Mesothelial cell of epicardium (in vitro differentiated cells): Measurements from ENCODE around the gene GNAO1. TPM values are rescaled to one million over a fixed set of nuclear protein-coding genes. Genes with fewer than 3 reads are reported as not detected.
"Not testable (repeated sequence)": the region's sequence is repeated elsewhere in the genome, so short reads cannot be mapped to it uniquely, and the experiment has no call there.

Source experiments
- DNase-seq, 2 experiments: peaks; one replicate each; pipeline ENCODE4 v3.0.0; 2021; ENCODE audit warnings: low spot score in 2 of 2; ENCODE audit not compliant: unreplicated experiment in 2 of 2
- H3K27ac Mint-ChIP-seq: 2 replicates; pipeline ENCODE4 v1.8.0; 2021; ENCODE audit warnings: mixed read lengths
- H3K27me3 Mint-ChIP-seq: 2 replicates; pipeline ENCODE4 v1.8.0; 2021; ENCODE audit warnings: low read depth, mixed read lengths
- H3K36me3 Mint-ChIP-seq: 2 replicates; pipeline ENCODE4 v1.8.0; 2021; ENCODE audit warnings: mixed read lengths
- H3K4me1 Mint-ChIP-seq: 2 replicates; pipeline ENCODE4 v1.8.0; 2021; ENCODE audit warnings: mixed read lengths
- H3K4me3 Mint-ChIP-seq: 2 replicates; pipeline ENCODE4 v1.8.0; 2021; ENCODE audit warnings: mild to moderate bottlenecking, moderate library complexity, mixed read lengths
- H3K9me3 Mint-ChIP-seq: 2 replicates; pipeline ENCODE4 v1.8.0; 2021; ENCODE audit warnings: mixed read lengths
- total RNA-seq: library from RNA; stranded (reverse); gene quantifications from 3 replicates; pipeline ENCODE4 v1.2.1, GENCODE V29; 2021
- TF ChIP-seq, protein P1 (sequence below): fragments of 200-600 bp; sonication (generic); IDR thresholded peaks from one replicate; pipeline ENCODE4 v1.5.0; 2021; ENCODE audit warnings: antibody characterized with exemption; ENCODE audit not compliant: unreplicated experiment

GNAO1 gene
- total RNA-seq, 1 donor from 2014 or later: 3.3 TPM

DNA sequence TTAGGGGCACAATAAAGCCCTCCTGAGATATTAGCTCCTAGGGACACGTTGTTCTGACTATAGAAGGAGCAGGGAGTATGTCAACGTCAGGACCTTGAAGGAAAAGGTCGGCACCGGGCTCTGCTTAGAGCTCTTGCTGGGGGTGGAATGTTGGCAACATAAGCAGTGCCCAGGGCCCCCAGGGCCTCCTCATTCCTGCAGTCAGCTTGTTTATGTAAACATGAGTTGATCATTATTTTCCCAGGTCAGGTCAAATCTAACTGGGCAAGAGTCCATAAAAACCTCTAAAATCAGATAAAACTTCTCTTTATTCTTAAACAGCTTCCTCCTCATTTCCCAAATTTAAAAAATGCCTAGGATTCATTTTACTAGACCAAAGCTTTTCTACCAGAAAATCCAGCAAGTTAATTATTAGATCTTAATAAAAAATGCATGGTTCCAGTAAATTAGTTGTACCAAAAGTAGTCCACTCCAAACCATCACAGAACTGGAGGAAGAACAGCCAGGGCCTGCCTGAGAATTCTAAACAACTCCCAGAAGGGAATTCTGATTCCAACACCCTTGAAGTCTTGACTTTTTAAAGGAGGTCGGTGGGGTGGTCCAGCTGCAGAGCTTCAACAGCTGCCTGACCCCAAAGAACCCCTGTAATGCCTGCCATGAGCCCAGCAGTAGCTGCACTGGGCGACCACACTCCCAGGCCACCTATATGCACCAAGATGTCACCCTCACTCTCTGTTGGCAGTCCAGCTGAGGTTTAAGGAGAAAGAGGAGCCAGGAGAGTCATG, 179.8 kb downstream of the GNAO1 start:
- H3K9me3 Mint-ChIP-seq: no peaks in the 10 kb centered on the region
- no peak for DNase-seq
- TF ChIP-seq, protein P1, sequence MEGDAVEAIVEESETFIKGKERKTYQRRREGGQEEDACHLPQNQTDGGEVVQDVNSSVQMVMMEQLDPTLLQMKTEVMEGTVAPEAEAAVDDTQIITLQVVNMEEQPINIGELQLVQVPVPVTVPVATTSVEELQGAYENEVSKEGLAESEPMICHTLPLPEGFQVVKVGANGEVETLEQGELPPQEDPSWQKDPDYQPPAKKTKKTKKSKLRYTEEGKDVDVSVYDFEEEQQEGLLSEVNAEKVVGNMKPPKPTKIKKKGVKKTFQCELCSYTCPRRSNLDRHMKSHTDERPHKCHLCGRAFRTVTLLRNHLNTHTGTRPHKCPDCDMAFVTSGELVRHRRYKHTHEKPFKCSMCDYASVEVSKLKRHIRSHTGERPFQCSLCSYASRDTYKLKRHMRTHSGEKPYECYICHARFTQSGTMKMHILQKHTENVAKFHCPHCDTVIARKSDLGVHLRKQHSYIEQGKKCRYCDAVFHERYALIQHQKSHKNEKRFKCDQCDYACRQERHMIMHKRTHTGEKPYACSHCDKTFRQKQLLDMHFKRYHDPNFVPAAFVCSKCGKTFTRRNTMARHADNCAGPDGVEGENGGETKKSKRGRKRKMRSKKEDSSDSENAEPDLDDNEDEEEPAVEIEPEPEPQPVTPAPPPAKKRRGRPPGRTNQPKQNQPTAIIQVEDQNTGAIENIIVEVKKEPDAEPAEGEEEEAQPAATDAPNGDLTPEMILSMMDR: no peak
- H3K4me3 Mint-ChIP-seq: no peak overlapping the region
- no peaks in the 10 kb centered on the region for H3K27me3 Mint-ChIP-seq
- H3K36me3 Mint-ChIP-seq: peaks cover 31% of the 10 kb centered on the region
- H3K4me1 Mint-ChIP-seq: peaks cover 18% of the 10 kb centered on the region
- peak overlapping the region; percentile 77 for H3K27ac Mint-ChIP-seq

DNA sequence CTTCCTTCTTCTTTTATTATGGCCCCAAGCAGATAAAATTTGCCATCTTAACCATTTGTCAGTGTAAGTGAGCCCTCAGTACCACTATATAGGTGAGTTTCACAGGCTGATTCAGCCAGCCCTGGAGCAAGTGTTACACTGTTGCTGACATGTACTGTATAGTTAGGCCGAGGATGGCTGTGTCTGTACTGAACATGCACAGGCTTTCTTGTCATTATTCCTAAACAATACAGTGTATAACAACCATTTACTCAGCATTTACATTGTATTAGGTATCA, 180.3 kb downstream of the GNAO1 start:
- Mint-ChIP-seq H3K4me1 (peaks cover 18% of the 10 kb centered on the region), H3K27ac (peak overlapping the region; percentile 77), H3K9me3 (no peaks in the 10 kb centered on the region), H3K27me3 (no peaks in the 10 kb centered on the region), H3K4me3 (no peak overlapping the region), H3K36me3 (peaks cover 31% of the 10 kb centered on the region)
- TF ChIP-seq, protein P1: no peak
- no peak for DNase-seq

DNA sequence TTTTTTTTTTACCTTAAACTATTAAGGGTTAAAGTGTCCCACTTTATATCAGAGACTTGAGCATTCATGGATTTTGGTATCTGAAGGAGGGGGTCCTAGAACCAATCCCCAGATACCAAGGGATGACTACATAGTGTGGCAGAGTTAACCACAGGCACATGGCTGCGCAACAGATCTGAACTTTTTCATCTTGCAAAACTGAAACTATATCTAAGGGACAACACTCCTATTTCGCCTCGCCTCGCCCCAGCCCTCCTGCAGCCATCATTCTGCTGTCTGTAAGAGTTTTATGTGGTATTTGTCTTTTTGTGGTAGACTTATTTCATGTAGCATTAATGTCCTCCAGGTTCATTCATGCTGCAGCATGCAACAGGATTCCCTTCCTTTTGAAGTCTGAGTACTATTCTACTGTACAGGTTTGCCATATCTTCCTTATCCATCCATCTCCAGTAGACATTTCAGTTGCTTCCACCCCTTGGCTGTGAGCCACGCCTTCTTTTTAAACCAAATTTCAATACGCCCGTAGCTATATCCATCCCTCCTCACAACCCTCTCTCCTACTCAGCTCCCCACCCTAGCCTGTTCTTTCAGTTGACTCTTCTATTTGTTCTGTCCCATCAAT, 180.8 kb downstream of the GNAO1 start:
- H3K4me1 Mint-ChIP-seq: peaks cover 18% of the 10 kb centered on the region
- H3K27ac Mint-ChIP-seq: no peak overlapping the region
- H3K36me3 Mint-ChIP-seq: peaks cover 29% of the 10 kb centered on the region
- H3K4me3 Mint-ChIP-seq: no peak overlapping the region
- no peaks in the 10 kb centered on the region for H3K9me3 Mint-ChIP-seq
- DNase-seq: no peak
- no peaks in the 10 kb centered on the region for H3K27me3 Mint-ChIP-seq
- TF ChIP-seq, protein P1: no peak

DNA sequence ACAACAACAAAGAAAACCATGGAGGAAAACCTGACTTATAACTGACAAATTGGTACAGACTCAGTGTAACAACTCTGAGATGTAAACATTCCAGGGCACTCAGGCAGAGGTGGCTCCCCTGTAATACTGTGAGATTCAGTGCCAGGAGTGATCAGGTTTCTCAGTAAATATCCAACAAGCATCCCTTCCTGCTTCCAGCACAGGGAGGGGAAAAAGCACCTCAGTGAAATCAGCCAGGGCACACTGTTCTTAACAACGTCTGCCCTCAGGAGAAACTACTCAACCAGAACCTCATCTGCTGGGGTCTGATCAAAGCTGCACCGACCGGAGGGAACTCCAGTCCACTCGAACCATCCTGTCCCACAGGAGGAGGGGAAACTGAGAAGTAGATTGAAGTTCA, 181.7 kb downstream of the GNAO1 start:
- Mint-ChIP-seq H3K27me3 (no peaks in the 10 kb centered on the region), H3K4me1 (peaks cover 18% of the 10 kb centered on the region), H3K36me3 (peaks cover 31% of the 10 kb centered on the region), H3K27ac (no peak overlapping the region), H3K9me3 (peaks cover 9% of the 10 kb centered on the region), H3K4me3 (no peak overlapping the region)
- TF ChIP-seq, protein P1: no peak
- no peak for DNase-seq

DNA sequence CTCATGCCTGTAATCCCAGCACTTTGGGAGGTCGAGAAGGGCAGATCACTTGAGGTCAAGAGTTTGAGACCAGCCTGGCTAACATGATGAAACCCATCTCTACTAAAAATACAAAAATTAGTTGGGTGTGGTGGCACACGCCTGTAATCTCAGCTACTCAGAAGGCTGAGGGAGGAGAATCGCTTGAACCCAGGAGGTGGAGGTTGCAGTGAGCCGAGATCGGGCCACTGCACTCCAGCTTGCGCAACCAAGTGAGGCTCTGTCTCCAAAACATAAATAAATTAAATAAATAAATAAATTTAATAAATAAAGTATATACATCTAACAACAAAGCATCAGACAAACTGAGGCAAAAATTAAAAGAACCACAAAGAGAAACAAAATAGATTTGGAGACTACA, 184.5 kb downstream of the GNAO1 start:
- not testable (repeated sequence) for H3K27me3 Mint-ChIP-seq, H3K4me3 Mint-ChIP-seq, DNase-seq, H3K27ac Mint-ChIP-seq
- Mint-ChIP-seq H3K9me3 (peaks cover 31% of the 10 kb centered on the region), H3K4me1 (peaks cover 14% of the 10 kb centered on the region), H3K36me3 (peaks cover 51% of the 10 kb centered on the region)

DNA sequence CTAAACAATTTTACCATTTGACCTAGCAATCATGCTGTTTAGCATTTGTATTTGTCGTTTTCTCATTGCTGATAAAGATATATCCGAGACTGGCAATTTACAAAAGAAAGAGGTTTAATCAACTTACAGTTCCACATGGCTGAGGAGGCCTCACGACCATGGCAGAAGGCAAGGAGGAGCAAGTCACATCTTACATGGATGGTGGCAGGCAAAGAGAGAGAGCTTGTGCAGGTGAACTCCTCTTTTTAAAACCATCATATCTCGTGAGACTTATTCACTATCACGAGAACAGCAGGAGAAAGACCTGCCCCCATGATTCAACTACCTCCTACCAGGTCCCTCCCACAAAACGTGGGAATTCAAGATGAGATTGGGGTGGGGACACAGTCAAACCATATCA, 187.8 kb downstream of the GNAO1 start:
- H3K27me3 Mint-ChIP-seq, H3K4me1 Mint-ChIP-seq, H3K4me3 Mint-ChIP-seq, DNase-seq, H3K27ac Mint-ChIP-seq: not testable (repeated sequence)
- H3K36me3 Mint-ChIP-seq: peaks cover 75% of the 10 kb centered on the region
- H3K9me3 Mint-ChIP-seq: peaks cover 40% of the 10 kb centered on the region

DNA sequence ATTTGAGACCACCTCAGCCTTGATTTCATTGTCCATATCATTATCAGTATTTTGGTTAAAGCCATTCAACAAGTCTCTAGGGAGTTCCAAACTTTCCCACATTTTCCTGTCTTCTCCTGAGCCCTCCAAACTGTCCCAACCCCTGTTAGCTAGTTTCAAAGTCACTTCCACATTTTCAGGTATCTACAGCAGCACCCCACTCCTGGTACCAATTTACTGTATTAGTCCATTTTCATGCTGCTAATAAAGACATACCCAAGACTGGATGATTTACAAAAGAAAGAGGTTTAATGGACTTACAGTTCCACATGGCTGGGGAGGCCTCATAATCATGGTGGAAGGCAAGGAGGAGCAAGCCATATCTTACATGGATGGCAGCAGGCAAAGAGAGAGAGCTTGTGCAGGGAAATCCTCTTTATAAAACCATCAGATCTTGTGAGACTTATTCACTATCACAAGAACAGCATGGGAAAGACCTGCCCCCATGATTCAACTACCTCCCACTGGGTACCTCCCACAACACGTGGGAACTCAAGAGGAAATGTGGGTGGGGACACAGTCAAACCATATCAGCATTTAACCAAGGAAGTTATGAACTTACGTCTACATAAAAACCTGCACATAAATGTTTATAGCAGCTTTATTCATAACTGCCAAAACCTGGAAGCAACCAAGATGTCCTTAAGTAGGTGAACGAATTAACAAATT, 189.6 kb downstream of the GNAO1 start:
- H3K36me3 Mint-ChIP-seq: peaks cover 78% of the 10 kb centered on the region
- DNase-seq, H3K27me3 Mint-ChIP-seq, H3K4me3 Mint-ChIP-seq, H3K27ac Mint-ChIP-seq, H3K4me1 Mint-ChIP-seq: not testable (repeated sequence)
- peaks cover 40% of the 10 kb centered on the region for H3K9me3 Mint-ChIP-seq
